ENCODE results near the gene LGALSL. TPM values are rescaled to one million over a fixed set of nuclear protein-coding genes. Genes with fewer than 3 reads are reported as not detected.

LGALSL gene
- total and polyA plus RNA-seq, 12 donors: 5.3 to 24.8 (median 11.0) TPM

- no peak overlapping the region for H3K27ac ChIP-seq
- no peak overlapping the region for H3K4me3 ChIP-seq
- no peaks in the 10 kb centered on the region for H3K27me3 ChIP-seq
- no peaks in the 10 kb centered on the region for H3K9me3 ChIP-seq
- H3K4me1 ChIP-seq: no peaks in the 10 kb centered on the region
- DNase-seq: no peak
- WGBS, 2 donors: 53 to 74% methylated on average over 1 of the region's 1 CpG
- intact Hi-C loops (cut with DNase I): no loop called here
- ATAC-seq: no peak
- no peak for TF ChIP-seq CTCF (IDR thresholded peaks at IDR 0.05)
- no peaks in the 10 kb centered on the region for H3K36me3 ChIP-seq
Measured at GRCh38 chr2:64474636-64475035, 20.7 kb downstream of the LGALSL start.

GRCh38 chr2:64477037-64477436 is 23.1 kb downstream of the LGALSL start:
- WGBS, 2 donors: 100% methylated on average over 1 of the region's 1 CpG
- no peak overlapping the region for H3K4me3 ChIP-seq

GRCh38 chr2:64477979-64478378 is 24.0 kb downstream of the LGALSL start:
- ATAC-seq: no peak
- H3K4me1 ChIP-seq: peaks cover 0 to 5% (median 0%) of the 10 kb centered on the region in 9 donors
- TF ChIP-seq CTCF (IDR thresholded peaks at IDR 0.05): no peak
- H3K36me3 ChIP-seq: no peaks in the 10 kb centered on the region
- no peaks in the 10 kb centered on the region for H3K9me3 ChIP-seq
- no peak overlapping the region for H3K27ac ChIP-seq
- no peaks in the 10 kb centered on the region for H3K27me3 ChIP-seq
- 91 to 97% methylated on average over 4 of the region's 4 CpGs for WGBS, 2 donors
- DNase-seq: no peak
- intact Hi-C loops (cut with DNase I): no loop called here
- no peak overlapping the region for H3K4me3 ChIP-seq

More at GRCh38 chr2:64477037-64477436, 23.1 kb downstream of the LGALSL start:
- no peak for TF ChIP-seq CTCF (IDR thresholded peaks at IDR 0.05)
- no peaks in the 10 kb centered on the region for H3K9me3 ChIP-seq
- no peak overlapping the region for H3K27ac ChIP-seq
- DNase-seq (no peak), ATAC-seq (no peak)
- no peaks in the 10 kb centered on the region for H3K36me3 ChIP-seq
- H3K27me3 ChIP-seq: no peaks in the 10 kb centered on the region
- intact Hi-C loops (cut with DNase I): no loop called here
- H3K4me1 ChIP-seq: no peaks in the 10 kb centered on the region

- 95% methylated on average over 3 of the region's 3 CpGs for WGBS, 2 donors
- DNase-seq: no peak
- Histone ChIP-seq H3K27me3 (no peaks in the 10 kb centered on the region), H3K27ac (no peak overlapping the region), H3K9me3 (no peaks in the 10 kb centered on the region), H3K4me3 (no peak overlapping the region), H3K4me1 (peaks cover 0 to 6% (median 0%) of the 10 kb centered on the region in 9 donors), H3K36me3 (no peaks in the 10 kb centered on the region)
- ATAC-seq: no peak
- no peak for TF ChIP-seq CTCF (IDR thresholded peaks at IDR 0.05)
- intact Hi-C loops (cut with DNase I): no loop called here
Measured at GRCh38 chr2:64478502-64479230, 24.7 kb downstream of the LGALSL start.
